Neural cell (in vitro differentiated cells): Measurements from ENCODE around the gene FBXL17.

Source experiments
- CTCF ChIP-seq: fragments of 450-650 bp; IDR thresholded peaks from 2 replicates; pipeline ENCODE4 v1.5.1; 2014; ENCODE audit warnings: antibody characterized with exemption, mild to moderate bottlenecking, moderate library complexity; ENCODE audit not compliant: poor library complexity, severe bottlenecking
- EZH2 ChIP-seq: fragments of 200-600, 300-800 bp; shearing (Covaris generic), sonication (generic); IDR thresholded peaks from 2 replicates; pipeline ENCODE4 v1.6.1; 2014; ENCODE audit warnings: antibody characterized with exemption, low read length, borderline replicate concordance, mild to moderate bottlenecking; ENCODE audit not compliant: insufficient read depth, poor library complexity, severe bottlenecking
- MXI1 ChIP-seq: fragments of 450-650 bp; conservative IDR thresholded peaks from 2 replicates; pipeline ENCODE4 v1.6.1; 2014; ENCODE audit warnings: antibody characterized with exemption, mild to moderate bottlenecking; ENCODE audit not compliant: poor library complexity, severe bottlenecking
- RAD21 ChIP-seq: fragments of 450-650 bp; conservative IDR thresholded peaks from 2 replicates; pipeline ENCODE4 v1.6.1; 2014; ENCODE audit warnings: antibody characterized with exemption, mild to moderate bottlenecking, moderate library complexity

DNA sequence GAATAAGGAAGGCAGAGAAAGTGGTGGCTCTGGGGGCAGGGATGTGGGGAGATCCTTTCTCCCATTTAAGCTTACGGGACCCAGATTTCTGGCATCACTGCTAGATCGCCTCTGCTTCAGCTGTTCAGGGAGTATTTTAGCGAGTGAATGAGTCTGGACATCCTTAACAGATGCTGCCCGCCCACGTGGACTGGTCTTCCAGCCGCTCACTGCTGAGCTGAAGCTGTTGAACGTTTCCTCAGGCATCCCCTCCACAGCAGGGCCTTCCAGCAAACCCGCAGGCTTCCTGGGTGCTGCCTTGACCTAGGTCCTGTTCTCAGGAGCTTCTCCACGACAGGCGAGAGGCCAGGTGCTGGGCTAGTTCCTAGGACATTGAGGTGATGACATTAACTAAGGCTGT is 566.8 kb downstream of the FBXL17 start:
- TF ChIP-seq RAD21, result no peak
- no peak for TF ChIP-seq CTCF
- TF ChIP-seq EZH2, result no peak
- no peak for TF ChIP-seq MXI1
